GM12891 (cell line): ENCODE measurements around the gene ZNRF4.

Experiments used
- POLR2A ChIP-seq: IDR thresholded peaks from 2 replicates; pipeline ENCODE4 v1.6.1; 2011; ENCODE audit warnings: low read depth, low read length, control low read depth
- POLR2AphosphoS5 ChIP-seq: IDR thresholded peaks from 2 replicates; pipeline ENCODE4 v1.6.1; 2011; ENCODE audit warnings: low read depth, low read length, control low read depth
- TAF1 ChIP-seq: IDR thresholded peaks from 2 replicates; pipeline ENCODE4 v1.6.1; 2011; ENCODE audit warnings: low read depth, low read length, control low read depth

- TF ChIP-seq POLR2A (no peak), POLR2AphosphoS5 (no peak), TAF1 (no peak)
These were observed 42.1 kb downstream of the ZNRF4 start for GRCh38 chr19:5497297-5497696.
